HG02840 (cell line): ENCODE results near the gene NACAD.

Experiments used
- ATAC-seq: cut with Tn5 transposase; IDR thresholded peaks from one replicate; pipeline ENCODE4 v1.9.1; 2021; ENCODE audit warnings: mild to moderate bottlenecking, moderate library complexity, moderate number of reproducible peaks; ENCODE audit not compliant: unreplicated experiment, low FRiP score

The NACAD gene

GRCh38 chr7:45075871-45076796, 12.6 kb downstream of the NACAD start:
- no peak for ATAC-seq

DNA sequence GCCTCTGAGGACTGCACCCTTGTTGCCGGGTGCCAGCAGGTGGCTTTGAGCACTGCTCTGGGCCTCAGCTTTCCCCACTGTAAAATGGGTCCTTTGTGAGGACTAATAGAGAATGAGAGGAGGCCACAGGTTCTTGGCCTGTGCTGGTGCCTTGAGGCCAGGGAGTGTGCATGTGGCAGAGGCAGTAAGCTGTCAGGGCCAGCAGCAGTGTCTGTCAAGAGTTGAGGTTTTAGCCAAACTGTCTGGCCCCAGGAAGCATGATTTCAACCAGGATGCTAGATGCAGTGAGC, 13.5 kb downstream of the NACAD start:
- ATAC-seq = no peak

GRCh38 chr7:45074528-45075354, 14.0 kb downstream of the NACAD start:
- no peak for ATAC-seq

- ATAC-seq = no peak
These were observed 14.8 kb downstream of the NACAD start for GRCh38 chr7:45073786-45074527.

- ATAC-seq = no peak
These were observed 15.6 kb downstream of the NACAD start for GRCh38 chr7:45073031-45073785.

DNA sequence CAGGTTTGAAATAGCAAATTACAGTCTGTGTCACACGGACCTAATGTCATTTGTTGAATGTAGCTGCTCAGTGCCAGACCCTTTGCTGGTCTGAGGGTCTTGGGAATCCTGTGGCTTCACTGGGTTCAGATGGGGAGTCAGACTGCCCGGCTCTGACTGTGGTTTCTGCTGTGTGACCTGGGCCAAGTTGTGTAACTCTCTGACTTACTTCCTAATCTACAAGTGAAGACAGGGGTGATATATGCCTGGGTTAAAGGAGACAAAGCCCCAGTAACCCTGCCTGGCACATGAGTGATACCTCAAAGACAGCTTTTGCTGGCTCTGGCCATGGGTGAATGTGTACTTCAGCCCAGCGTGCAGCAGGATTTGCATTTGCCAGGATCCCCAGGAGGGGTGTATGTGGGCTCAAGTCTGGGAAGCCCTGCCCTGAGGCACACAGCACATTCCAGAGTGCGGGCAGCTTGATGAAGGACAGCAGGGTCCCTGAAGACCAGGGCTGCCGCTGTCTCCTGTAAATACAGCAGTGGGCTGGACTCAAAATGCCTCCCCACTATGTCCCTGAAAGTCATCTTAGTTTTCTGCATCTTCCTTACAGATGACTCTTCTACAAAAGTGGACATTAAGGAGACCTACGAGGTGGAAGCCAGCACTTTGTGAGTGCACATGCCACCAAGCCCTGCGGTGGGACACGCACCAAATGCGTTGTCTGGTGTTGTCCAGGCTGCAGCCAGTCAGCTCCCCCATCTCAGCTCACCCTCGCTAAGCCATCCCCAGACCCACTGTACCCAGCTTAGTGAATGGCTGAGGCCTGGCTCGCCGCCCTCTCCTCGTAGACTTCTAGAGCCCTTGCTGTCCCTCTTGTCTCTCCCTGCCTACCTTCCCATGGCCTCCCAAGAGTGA, 16.4 kb downstream of the NACAD start:
- ATAC-seq = no peak

- ATAC-seq = no peak
These were observed 17.2 kb downstream of the NACAD start for GRCh38 chr7:45071528-45071927.

- ATAC-seq = no peak
These were observed 18.5 kb downstream of the NACAD start for GRCh38 chr7:45070254-45070642.

DNA sequence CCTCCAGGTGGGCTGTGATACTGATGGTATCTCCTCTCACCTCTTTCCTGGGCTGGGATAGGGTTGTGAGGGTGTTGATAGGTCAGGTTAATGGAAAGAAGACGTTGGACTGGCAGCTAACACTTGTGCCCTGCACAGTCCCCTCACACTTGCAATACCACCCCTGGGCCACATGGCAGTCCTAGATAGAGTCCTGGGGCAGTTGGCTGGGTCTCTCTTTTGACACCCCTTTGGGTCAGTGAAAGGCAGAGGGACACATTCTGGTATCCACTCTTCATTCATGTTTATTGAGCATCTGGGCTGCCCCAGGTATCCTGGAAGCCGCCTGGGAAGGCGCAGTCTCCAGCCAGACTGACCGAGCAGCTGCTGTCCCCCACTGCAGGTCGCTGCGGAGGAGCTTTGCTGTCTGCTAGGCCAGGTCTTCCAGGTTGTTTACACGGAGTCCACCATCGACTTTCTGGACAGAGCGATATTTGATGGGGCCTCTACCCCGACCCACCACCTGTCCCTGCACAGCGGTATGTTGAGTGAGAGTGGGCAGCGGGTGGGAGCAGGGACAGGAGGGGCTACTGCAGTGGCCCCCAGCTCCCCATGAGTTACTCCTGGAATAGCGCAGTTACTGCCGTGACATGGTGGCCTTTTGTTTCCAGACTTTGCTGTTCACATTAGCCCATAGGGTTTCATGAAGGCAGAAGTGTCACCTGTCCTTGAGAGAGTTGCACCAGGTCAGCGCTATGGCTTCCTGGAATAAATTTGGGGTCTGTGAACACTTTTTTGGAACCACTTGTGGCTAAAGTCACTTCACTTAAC, 19.1 kb downstream of the NACAD start:
- no peak for ATAC-seq

- ATAC-seq = no peak
These were observed 20.3 kb downstream of the NACAD start for GRCh38 chr7:45068236-45069023.

- ATAC-seq = no peak
These were observed 21.2 kb downstream of the NACAD start for GRCh38 chr7:45067582-45067981.

DNA sequence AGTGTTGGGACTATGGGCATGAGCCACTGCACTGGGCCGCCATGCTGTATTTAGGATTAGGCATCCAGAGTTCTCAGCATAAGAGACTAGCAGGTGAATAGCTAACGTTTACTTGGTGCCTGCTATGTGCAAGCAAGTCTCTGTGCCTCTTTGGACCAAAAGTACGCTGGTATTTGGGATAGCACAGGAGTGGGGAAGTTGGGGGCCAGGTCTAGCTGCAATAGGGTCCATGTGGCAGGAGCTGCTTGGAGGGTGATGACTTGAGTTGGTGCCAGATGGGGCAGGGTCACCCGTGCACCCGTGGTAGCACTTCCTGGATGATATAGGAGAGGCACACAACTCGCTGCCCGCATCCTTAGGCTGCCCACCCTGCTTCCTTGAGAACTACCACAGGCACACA, 22.4 kb downstream of the NACAD start:
- ATAC-seq = no peak

DNA sequence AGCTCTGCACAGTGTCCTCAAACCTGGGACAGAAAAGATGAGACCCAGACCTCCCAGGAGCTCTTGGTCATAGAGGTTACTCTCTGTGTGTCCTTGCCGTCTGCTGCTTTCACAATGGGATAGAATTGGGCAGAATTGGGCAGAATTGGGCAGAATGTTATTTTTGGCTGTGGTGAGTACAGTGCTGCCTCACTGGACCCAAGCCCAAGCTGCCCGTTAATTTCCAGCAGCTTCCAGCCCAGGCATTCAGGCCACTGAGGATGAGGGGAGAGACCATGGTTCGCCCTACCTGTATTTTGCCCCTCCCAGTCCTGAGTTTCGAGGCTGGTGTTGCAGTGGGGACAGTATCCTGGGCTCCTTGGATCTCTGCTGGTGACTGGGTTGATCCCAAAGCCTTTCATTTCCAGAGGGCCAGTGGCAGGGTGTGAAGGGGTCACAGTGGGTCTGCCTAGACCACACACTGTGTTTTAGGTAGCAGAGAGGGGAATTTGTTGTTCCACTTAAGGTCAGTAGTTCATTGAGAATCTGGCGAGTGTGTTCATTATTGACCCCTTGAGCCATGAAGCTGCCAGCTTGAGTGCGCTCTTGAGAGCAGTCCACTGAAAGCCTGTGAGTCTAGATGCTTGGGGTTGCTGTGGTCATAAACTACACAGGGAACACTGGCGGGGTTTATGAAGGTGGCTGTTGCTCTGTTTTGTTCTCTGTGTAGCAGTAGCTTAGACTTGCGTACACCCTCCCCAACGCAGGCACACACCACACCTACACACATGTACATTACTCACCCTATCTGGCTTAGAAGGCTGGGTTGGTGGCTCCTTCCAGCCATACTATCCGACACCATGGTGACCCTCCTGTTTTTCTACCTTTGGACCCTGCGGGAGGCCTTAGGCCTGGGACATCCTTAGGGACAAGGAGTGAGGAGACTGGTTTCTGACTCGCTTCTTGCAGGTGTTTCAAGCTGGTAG, 23.5 kb downstream of the NACAD start:
- ATAC-seq = no peak

GRCh38 chr7:45064047-45064725, 24.6 kb downstream of the NACAD start:
- ATAC-seq = no peak

DNA sequence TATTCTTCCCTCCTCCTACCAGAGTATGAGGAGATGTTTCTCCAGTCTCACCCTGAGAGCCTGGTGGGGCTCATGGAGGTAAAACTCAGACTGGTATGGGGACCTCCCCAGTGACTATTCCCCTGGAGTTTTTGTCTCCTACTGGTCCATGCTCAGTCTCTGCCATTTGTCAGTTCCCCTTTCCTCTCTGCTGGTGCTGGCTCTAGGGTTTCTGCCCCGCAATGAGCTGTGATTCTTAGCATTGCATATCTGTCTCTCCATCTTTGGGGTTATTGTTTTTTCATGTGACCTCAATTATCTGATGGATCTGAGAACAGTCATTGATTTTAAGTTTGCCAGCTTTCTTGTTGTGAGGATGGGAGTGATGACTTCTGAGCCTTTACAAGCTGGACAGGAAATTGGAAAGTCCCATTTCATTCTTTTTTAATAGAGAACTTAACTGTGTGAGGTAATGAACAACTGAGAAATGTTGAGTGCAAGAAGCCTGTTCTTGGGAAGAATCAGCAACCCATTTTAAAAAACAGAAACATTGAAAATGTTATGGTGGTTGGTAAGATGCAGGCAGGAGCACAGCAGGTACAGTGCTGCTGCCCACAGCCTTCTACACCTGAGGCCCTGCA, 26.9 kb downstream of the NACAD start:
- no peak for ATAC-seq

DNA sequence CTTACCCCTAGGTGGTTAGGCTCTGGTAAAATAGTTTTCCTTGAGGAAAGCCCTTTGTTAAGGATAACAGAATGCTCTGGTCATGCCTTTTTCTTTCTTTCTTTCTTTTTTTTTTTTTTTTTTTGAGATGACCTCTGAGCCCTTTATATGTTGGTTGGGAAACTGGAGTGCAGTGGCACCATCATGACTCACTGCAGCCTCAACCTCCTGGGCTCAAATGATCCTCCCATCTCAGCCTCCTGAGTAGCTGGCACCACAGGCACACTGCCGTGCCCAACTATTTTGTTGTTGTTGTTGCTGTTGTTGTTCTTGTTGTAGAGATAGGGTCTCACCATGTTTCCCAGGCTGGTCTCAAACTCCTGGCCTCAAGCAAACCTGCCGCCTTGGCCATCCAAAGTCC, 27.4 kb downstream of the NACAD start:
- ATAC-seq = no peak
